Measurements from ENCODE around the gene PTPRN.

DNA sequence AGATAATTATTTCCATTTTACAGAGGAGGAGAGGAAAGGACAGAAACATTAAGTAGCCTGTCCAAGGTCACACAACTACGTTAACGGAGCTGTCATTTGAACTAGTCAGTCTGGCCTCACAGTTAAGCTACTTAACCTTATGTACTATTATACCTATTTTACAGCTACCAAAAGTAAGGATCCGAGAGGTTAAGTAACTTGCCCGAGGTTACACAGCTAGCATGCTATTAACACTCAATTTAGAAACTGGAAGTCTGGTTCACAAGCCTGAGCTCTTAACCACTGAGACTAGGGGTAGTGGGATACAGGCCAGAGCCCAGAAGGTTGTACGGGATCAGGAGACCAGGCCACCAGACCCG, 64.4 kb downstream of the PTPRN start:
- TF ChIP-seq CTCF (IDR thresholded peaks at IDR 0.05 in 2 of 3, conservative IDR thresholded peaks at IDR 0.05 in 1 of 3; ENCODE audit: borderline replicate concordance in 1 of 3, insufficient read depth in 1 of 3, low read depth in 2 of 3, low read length in 2 of 3) = no peak
- no peak for TF ChIP-seq POLR2A (IDR thresholded peaks at IDR 0.05; ENCODE audit: borderline replicate concordance, extremely low read depth, insufficient read depth, insufficient read length)
- TF ChIP-seq EZH2phosphoT487 (IDR thresholded peaks at IDR 0.05; ENCODE audit: borderline replicate concordance) = no peak
- TF ChIP-seq RAD21 (IDR thresholded peaks at IDR 0.05; ENCODE audit: low read depth) = no peak
- TF ChIP-seq EZH2 (IDR thresholded peaks at IDR 0.05) = no peak
- TF ChIP-seq MAX (IDR thresholded peaks at IDR 0.05) = no peak
- no peak for TF ChIP-seq REST (IDR thresholded peaks at IDR 0.05; ENCODE audit: low read depth)
- no peak for TF ChIP-seq CEBPB (IDR thresholded peaks at IDR 0.05; ENCODE audit: low read depth)
- TF ChIP-seq SRF (IDR thresholded peaks at IDR 0.05; ENCODE audit: low read depth) = no peak
- no peak for TF ChIP-seq ZNF274 (IDR thresholded peaks at IDR 0.05; ENCODE audit: low read depth, low read length)

Data from HCT116 (cell line).